NCI-H2227 (cell line): ENCODE data around the gene SOX18.
"Not testable (repeated sequence)": the region's sequence is repeated elsewhere in the genome, so short reads cannot be mapped to it uniquely, and the experiment has no call there.

Source experiments
- DNase-seq: peaks from one replicate; lab custom pipeline; 2025; ENCODE audit not compliant: unreplicated experiment; lab: John Stamatoyannopoulos, UW

The SOX18 gene

DNA sequence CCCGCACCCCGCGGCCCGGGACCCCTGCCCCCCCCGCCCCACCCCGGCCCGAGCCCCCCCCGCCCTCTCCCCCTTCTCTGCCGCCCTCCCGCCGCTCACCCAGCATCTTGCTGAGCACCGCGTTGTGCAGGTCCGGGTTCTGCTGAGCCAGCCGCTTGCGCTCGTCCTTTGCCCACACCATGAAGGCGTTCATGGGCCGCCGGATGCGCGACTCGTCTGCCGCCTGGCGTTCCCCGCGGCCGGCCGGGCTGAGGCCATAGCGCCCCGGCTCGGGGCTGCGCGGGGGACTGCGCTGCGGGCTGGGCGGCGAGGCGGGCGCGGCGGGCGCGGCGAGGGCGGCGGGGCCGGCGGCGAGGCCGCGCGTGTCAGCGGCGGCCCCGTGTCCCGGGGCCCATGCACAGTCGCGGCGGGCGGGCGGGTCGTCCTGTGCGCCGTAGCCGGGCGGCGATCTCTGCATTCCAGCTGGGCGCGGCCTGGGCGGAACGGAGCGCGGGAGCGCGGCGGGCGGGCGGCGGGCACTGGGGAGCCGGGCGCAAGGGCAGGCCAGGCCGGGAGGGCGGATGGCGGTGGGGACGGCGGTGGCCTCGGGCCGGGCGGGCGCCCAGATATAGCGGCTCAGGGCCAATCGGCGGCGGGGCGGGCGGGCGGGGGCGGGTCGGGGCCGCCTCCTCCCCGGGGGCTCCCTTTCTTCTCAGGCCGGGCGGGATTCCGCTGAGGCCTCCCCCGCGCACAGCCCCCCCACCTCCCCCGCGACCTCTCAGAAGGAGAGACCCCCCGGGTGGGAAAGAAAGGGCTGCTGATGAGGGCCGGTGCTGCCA lies at the start of gene SOX18:
SOX18 (minus strand) TSS at position 580 of the 818 bp plus-strand sequence; CDS start at position 457, 123 bp downstream.
- peak; percentile 54 for DNase-seq

DNA sequence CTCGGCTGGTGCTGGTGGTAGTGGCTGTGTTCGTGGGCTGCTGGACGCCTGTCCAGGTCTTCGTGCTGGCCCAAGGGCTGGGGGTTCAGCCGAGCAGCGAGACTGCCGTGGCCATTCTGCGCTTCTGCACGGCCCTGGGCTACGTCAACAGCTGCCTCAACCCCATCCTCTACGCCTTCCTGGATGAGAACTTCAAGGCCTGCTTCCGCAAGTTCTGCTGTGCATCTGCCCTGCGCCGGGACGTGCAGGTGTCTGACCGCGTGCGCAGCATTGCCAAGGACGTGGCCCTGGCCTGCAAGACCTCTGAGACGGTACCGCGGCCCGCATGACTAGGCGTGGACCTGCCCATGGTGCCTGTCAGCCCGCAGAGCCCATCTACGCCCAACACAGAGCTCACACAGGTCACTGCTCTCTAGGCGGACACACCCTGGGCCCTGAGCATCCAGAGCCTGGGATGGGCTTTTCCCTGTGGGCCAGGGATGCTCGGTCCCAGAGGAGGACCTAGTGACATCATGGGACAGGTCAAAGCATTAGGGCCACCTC lies 49.1 kb upstream of the SOX18 start:
- DNase-seq, result no peak

DNA sequence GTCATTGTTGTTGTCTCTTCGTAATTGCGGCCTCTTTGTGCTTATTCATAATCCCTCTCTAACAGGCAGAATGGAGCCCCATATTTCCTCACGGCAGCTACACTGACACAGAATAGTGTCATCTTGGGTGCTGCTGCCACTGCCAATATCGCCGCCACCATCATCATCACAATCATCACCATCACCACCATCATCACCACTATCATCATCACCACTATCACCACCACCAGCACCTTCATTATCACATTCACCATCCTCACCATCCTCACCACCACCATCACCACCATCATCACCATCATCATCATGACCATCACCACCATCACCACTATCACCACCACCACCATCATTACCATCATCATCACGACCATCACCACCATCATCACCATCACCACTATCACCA lies 47.1 kb upstream of the SOX18 start:
- DNase-seq, result no peak

DNA sequence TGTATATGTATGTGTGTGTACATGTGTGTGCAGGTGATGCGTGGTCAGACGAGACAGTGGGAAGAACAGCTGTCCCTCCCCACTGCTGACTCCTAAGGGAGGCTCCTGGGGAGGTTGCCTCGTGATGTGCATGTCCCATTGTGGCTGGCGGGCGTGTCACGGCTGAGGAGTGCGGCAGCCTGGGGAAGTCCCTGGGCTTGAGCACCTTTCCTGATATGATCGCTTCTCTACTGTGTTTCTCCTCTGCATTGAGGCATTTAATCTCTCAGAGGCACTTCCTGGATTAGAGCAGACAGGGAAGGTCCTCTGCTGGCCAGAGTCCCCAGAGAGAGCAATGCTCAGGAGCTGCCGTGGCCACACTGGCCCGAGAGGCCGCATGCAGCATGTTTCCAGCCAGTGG lies 46.5 kb upstream of the SOX18 start:
- no peak for DNase-seq

DNA sequence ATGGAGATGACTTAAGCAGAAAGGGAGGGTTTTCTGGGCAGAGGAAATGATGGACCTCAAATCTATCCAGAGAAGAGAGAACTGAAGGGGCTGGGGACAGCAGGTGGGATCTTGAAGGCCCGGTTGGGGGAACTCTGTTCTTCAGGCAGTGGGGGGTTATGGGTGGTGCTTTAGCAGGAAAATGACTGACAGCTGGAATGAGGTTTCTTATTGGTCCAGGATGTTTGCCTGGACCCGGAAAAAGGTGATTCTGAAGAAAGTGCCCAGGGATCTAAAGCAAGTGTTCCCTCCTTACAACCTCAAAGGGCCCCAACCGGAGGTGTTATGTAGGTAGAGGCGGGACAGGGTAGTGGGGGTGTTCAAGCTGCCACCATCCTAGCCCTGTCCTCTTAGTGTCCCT lies 46.0 kb upstream of the SOX18 start:
- DNase-seq, result no peak

DNA sequence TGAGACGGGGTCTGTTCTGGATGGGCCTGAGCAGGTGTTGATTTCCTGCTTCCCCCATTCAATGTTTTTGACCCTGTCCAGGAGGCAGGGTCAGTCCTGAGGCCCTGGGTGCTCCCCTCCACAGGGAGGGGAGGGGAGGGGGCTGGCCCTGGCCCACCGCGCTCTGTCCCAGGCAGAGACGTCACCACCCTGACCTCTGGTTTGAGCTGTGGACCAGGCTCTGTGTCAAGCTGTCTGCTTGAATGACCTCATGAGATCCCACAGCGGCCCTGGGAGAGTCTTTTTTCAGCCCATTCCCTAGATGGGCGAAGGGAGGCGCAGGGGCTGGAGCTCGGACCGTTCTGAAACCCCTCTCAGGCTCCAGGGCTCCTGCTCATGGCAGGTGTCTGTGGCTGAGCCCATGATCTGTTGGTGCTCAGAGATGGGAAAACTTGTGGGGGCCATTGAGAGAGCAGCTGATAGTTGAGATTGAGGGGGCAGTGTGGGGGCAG lies 43.6 kb upstream of the SOX18 start:
- no peak for DNase-seq

DNA sequence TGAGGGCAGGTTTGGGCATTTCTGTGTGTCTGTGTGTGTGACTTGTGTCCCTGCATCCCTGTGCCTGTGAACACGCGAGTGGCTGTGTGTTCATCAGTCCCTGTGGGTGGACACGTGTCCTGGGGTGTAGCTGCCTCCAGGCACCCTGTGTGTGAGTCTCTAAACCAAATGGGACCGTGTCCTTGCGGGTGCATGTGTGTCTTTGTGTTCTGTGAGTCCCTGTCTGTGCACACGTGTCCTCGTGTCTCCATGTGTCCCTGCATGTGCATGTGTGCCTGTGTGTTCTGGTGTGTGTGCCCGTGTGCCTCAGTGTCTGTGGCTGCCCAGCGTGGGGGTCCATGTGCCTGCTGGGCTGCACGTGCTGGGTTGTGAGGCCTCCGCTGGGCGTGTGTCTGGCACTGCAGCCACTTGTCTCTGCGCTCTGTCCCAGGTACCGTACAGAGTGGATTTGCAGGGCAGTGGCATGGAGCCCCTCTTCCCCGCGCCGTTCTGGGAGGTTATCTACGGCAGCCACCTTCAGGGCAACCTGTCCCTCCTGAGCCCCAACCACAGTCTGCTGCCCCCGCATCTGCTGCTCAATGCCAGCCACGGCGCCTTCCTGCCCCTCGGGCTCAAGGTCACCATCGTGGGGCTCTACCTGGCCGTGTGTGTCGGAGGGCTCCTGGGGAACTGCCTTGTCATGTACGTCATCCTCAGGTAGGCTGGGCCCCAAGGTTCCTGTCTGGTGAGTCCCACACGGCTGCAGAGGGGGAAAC lies 43.0 kb upstream of the SOX18 start:
- no peak for DNase-seq

DNA sequence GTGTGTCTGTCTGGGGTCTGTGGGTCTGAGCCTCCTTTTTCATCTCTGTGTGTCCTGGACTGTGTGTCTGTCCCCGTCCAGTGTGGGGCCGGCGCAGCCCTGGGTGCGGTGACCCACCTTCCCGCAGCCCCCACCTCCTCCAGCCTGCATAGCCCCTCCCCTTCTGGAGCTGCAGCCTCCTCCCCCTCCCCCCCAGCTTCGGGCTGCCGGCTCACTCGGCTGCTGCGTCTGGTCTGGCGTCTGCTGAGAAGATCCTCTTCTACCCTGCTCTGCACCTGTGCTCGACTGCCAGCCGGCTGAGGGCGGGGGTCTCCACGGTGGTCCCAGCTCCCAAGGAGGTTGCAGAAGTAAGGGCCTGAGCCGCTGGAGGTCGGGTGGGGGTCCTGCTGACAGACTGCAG lies 42.3 kb upstream of the SOX18 start:
- peak; percentile 77 for DNase-seq

DNA sequence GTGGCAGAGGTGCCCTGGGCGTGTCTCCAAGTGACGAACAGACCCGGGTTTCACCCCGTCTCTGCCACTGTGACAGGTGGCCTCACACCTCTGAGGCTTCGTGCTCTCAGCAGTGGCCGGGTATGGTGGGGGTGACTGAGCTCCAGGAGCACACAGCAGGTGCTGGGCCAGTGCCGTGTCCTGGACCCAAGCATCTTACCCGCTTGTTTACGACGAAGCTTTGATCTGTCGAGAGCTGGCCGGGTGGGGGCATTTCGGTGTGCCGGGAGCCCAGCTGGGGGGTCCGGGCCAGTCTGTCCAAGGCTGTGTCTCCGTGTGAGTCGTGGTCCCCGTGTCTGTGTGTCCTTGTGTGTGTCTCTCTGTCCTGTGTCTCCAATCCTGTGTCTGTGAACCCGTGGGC lies 41.9 kb upstream of the SOX18 start:
- no peak for DNase-seq

DNA sequence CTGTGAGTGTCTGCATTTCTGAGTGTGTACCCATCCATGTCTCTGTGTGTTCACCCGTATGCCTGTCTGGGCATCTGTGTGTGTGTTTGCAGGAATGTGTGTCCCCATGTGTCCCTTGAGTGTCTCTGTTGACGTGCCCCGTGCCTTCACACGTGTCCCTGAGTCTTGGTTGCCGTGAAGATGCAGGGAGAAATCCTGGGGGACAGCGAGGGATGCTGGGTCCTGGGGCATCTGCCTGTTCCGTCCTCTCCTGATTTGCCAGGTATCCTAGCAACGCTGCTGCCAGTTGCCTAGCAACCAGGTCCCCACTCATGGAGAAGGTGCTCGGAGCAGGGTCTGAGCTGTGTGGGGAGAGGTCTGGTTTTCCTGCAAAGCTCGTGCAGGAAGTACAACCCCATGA lies 40.7 kb upstream of the SOX18 start:
- peak; percentile 89 for DNase-seq

DNA sequence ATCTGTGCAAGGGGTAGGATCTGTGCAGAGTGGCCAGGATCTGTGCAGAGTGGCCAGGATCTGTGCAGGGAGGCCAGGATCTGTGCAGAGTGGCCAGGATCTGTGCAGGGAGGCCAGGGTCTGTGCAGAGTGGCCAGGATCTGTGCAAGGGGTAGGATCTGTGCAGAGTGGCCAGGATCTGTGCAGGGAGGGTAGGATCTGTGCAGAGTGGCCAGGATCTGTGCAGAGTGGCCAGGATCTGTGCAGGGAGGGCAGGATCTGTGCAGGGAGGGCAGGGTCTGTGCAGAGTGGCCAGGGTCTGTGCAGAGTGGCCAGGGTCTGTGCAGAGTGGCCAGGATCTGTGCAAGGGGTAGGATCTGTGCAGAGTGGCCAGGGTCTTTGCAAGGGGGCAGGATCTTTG lies 39.1 kb upstream of the SOX18 start:
- not testable (repeated sequence) for DNase-seq

DNA sequence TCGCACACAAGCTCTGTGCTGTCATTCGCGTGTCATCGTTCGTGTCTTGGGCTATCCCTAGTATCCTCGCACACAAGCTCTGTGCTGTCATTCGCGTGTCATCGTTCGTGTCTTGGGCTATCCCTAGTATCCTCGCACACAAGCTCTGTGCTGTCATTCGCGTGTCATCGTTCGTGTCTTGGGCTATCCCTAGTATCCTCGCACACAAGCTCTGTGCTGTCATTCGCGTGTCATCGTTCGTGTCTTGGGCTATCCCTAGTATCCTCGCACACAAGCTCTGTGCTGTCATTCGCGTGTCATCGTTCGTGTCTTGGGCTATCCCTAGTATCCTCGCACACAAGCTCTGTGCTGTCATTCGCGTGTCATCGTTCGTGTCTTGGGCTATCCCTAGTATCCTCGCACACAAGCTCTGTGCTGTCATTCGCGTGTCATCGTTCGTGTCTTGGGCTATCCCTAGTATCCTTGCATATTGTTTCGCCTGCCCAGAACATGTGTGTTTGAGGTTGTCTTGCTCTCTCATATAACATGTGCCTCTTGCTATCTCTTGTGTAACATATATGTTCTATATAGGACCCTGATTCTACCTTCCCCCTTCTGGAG lies 37.9 kb upstream of the SOX18 start:
- not testable (repeated sequence) for DNase-seq

DNA sequence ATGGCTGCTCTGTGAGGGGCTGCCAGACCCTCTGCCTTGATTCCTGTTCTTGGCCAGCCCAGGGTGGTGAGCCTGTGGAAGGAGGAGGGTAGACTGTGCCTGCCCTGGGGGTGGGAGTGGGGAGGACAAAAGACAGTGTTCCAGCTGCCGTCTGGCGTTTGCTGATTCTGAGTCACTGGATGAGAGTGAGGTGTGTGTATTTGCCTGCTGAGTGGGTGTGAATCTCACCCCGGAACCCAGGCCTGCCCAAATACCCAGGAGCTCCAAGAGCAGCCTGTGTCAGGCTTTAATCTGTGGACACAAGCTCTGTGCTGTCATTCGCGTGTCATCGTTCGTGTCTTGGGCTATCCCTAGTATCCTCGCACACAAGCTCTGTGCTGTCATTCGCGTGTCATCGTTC lies 37.4 kb upstream of the SOX18 start:
- no peak for DNase-seq

DNA sequence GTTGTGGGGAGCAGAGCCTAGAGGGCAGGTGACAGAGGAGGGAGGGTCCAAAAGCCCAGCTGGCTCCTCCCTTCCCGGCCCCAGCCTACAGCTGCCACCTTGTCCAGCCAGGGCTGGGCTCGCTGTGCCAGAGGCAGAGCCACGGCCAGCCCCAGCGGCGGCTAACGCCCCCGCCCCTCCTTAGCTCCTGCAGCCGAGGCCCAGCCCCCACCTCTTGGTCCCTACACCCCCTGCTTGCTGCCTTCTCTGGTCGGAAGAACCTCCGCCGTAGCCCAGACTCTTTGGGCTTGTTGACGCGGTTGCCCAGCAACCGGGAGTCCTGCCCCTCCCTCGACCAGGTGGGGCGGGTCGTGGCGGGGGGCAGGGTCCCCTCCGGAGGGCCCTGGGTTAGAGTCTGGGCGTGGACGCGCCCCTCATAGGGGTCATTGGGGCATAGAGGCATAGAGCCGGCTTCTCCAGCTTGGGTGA lies 35.3 kb upstream of the SOX18 start:
- DNase-seq, result peak; percentile 68

DNA sequence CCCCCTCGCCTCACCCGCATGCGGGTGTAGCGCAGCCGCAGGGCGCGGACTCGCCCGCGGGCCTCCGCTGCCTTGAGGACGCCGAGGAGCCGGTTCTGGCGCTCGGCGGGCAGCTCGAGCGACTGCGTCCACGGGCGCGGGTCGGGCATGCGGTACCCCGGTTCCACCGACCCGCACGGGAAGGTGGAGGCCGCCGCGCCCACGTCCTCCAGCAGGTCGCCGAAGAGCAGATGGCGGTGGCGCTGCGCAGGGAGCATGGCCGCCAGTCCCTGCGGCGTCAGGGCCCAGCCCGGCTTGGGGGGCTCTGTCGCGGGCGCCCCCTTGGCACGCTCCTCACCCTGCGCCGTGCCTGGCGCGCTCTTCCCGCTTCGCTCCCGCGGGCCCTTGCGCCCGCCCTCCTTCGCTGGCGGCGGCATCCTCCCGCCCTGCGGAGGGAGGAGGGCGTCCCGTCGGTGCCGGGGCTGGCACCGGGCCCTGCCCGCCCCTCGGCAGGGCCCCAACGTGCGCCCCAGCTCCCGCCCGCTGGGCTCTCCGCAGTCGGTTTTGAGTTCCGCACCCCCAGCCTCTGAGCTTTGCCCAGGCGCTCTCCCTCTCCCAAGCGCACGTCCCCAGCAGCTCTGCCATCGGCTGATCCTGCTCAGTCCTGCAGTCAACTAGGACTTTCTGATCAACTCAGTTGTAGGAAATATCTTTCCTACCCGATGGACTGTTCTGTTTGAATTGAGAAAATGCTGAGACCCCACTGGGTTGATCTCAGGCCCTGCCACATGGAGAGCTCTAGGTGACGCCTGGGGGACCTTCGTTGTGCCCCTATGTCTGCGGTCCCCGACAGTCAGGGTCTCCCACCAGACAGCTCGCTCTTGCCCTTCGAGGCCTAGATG lies 34.6 kb upstream of the SOX18 start, which contains the start of gene LKAAEAR1:
LKAAEAR1 (minus strand) TSS at position 595 of the 881 bp plus-strand sequence; CDS start at position 416, 179 bp downstream.
- peak; percentile 58 for DNase-seq

DNA sequence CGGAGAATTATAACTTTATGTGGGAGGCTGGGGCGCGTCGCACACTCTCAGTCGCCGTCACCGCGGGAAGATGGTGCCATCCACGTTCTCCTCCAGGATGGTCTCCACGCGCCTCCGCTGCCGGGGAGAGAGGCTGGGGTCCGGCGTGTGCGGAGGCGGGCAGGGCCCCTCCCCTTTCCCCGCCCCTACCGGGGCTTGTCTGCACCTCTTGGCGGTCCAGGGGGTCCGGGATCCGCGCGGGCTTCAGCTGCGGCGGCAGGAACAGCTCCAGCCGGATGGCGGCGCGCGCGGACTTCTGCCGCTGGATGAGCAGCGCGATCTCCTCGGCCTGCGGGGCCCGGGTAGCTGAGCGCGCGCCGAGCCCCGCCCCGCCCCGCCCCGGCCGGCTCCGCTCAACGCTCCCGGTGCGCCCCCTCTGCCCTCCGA lies 34.0 kb upstream of the SOX18 start:
- peak; percentile 90 for DNase-seq

DNA sequence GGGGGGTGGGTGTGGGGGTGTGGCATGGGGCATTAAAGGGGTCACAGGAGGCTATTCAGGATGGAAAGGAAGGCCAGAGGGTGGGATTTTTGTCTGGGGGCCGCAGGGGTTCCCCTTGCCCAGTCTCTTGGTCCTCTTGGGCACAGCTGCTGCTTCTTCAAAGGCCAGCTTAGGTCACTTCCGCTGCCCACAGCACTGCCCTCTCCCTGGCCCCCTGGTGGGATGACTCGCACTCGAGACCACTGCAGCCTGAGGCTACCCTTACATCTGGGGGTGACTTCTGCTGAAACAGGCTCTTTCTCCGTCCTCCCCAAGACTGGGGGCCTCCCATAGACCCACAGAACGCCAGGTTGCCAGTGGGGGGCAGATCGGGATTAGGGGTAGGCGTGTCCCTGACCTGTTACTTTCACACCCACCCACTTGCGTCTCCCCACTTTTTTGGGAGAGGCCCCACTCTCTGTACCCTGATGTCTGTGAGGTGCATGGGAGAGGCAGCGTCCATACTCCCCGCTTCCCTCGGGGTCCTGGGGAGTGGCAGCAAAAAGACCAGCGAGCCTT lies 33.5 kb upstream of the SOX18 start:
- no peak for DNase-seq

DNA sequence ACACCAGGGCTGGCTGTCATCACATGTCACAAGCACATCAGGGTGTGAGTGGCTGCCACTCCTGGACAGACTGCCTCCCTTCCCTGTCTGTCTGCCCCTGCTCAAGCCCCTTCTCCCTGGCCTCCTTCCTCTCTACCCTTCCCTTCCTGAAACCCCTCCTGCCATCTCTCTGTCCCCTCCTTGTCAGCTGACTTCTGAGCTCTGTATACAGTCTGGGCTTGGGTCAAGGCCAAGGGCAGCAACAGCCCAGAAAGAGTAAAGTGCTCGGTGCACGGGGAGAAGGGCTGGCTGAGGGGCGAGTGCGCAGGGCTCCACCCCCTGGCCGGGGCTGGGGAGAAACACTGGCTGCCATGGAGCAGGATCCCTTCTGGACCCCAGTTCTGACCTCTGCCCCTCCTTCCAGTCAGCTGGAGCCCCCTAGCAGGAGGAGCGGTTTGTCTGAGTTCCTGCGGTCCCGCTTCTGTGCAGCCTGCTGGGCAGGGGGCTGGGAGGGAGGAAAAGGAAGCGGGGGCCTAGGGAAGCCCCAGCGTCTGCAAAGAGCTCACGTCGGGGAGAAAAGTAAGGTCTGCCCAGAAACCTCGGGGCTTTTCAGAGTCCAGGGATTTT lies 32.8 kb upstream of the SOX18 start:
- DNase-seq, result no peak

DNA sequence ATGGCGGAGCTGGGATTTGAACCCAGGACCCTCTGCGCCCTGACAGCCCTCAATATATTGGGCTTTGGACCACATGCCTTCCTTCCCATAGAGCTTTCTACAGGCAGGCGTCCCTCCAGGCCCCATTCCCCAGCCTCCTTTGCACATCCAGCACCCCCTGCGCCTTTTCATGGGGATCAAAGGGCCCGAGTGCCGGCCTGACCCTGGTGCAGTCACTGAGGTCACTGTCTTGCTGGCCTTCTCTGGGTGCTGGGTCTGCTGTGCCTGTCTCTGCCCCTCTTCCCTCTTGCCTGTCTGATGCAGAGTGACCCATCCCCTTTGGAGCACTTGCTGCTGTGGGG lies 32.2 kb upstream of the SOX18 start:
- no peak for DNase-seq
